HFF-Myc (cell line): ENCODE measurements around the gene NAPB.

Source experiments
- DNase-seq: peaks from one replicate; pipeline ENCODE4 v3.0.0-alpha.2; 2011; ENCODE audit warnings: low read depth; ENCODE audit errors: extremely low read depth
- H3K4me3 ChIP-seq: replicated peaks from 2 replicates; pipeline ENCODE4 v1.5.1; 2011; ENCODE audit warnings: low read depth, mild to moderate bottlenecking, control low read depth, low read length
- CTCF ChIP-seq: IDR thresholded peaks from 2 replicates; pipeline ENCODE4 v1.5.1; 2012; ENCODE audit warnings: mild to moderate bottlenecking, low read depth, low read length, control low read depth; ENCODE audit errors: missing control alignments

The NAPB gene

GRCh38 chr20:23454816-23455215 is 33.5 kb upstream of the NAPB start:
- DNase-seq = no peak
- H3K4me3 ChIP-seq = no peak overlapping the region
- no peak for TF ChIP-seq CTCF

- no peak for DNase-seq
- H3K4me3 ChIP-seq = no peak overlapping the region
- TF ChIP-seq CTCF = no peak
These were observed 32.6 kb upstream of the NAPB start for GRCh38 chr20:23453549-23454543.

GRCh38 chr20:23452776-23453175 is 31.5 kb upstream of the NAPB start, which contains the start of gene CST11:
TSS of gene CST11 (minus strand) at chr20:23452876. CDS start at chr20:23452811, 65 bp downstream.
- H3K4me3 ChIP-seq = no peak within 1 kb of the TSS
- no peak for DNase-seq
- TF ChIP-seq CTCF = no peak

GRCh38 chr20:23451956-23452487 is 30.7 kb upstream of the NAPB start:
- H3K4me3 ChIP-seq = no peak overlapping the region
- no peak for DNase-seq
- TF ChIP-seq CTCF = no peak

GRCh38 chr20:23450877-23451276 is 29.6 kb upstream of the NAPB start:
- H3K4me3 ChIP-seq = no peak overlapping the region
- DNase-seq = no peak
- TF ChIP-seq CTCF = no peak

- DNase-seq = no peak
- TF ChIP-seq CTCF = no peak
- no peak overlapping the region for H3K4me3 ChIP-seq
These were observed 28.1 kb upstream of the NAPB start for GRCh38 chr20:23449421-23449820.
